Measurements from ENCODE around the gene TBX1.

TBX1 gene

DNA sequence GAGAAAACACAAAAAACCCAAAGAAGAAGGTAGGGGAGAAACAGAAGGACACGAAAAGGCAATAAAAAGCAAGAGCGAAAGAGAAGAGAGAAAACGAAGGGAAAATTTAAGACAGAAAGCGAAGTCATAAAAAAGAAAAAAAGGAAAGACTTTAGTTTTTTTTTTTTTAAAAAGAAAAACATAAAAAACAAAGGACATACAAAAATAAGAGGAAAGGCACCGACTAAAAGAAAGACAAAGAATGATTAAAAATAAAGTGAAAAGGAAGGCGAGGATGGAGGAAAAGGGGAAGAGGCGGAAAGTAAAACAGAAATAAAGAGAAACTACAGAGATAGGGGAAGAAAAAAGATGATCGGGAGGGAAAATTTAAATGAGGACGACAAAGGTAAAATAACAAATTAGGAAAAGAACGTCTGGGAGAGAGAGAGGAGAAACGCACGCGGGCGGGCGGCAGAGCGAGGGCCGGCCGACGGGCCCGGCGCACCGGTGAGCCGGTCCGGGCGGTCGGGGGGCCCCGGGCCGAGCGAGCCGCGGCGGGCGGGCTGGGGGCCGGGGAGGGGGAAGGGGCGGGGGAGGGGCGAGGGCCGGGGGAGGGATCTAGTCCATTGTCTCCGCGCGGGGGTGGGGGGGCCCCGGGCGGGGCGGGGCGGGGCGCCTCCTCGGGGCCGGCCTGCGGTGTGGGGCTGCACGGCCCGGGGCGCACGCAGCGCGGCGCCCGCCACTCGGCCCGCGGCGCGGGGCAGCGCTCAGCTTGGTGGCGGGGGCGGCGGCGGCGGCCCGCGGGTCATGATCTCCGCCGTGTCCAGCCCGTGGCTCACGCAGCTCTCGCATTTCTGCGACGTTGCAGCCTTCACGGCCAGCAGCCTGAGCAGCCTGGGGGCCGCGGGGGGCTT is at the start of gene TBX1:
TBX1 (plus strand) TSS at position 721 of the 893 bp plus-strand sequence; CDS start at position 787, 66 bp downstream.
- DNase-seq, result no peak

DNA sequence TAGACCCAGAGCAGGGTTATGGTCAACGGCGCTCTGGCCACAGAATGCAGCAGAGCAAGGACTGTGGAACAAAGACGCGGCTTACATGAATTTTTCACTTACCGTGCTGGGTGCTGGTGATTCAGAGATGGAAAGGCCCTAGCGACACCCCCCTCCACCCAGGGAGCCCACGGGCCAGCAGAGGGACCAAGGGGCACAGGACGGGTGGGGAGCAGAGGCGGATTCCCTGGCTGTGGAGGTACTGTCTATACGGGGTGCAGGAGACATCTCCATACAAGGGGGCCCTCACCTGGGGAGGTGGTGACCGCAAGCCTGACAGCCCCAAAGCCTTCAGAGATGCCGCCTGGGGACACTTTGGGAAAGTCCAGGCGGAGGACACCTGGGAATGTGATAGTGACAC is 47.3 kb upstream of the TBX1 start:
- no peak for DNase-seq

DNA sequence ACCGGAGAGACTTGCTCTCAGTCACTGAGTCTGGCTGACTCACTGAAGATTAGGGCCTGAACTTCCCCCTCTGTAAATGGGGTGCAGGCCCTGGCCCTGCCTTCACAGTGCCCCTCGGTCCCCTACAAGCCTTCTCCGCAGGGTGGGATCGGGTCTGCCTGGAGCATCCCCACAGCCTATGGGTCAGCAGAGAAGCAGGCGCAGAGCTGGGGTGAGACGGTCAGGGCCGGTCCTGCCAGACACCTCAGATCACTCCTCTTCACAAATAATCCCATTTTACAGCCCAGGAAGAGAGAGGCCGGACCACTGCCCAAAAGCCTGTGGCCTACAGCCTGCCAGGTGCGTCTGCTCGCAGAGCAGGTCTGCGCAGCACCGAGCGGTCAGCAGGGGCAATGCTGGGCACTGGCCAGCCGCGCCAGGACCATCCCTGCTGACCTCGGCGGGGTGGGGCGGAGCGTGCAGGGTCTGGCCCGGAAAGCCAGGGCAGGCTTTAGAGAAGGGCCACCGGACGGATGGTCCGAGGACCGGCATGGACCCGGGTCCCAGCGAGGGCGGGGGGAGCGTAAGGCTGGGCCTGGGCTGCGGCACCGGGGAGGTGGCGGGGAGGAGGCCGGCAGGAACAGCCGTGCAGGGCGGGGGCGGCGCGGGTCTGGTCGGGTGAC is 46.8 kb upstream of the TBX1 start:
- DNase-seq, result no peak

DNA sequence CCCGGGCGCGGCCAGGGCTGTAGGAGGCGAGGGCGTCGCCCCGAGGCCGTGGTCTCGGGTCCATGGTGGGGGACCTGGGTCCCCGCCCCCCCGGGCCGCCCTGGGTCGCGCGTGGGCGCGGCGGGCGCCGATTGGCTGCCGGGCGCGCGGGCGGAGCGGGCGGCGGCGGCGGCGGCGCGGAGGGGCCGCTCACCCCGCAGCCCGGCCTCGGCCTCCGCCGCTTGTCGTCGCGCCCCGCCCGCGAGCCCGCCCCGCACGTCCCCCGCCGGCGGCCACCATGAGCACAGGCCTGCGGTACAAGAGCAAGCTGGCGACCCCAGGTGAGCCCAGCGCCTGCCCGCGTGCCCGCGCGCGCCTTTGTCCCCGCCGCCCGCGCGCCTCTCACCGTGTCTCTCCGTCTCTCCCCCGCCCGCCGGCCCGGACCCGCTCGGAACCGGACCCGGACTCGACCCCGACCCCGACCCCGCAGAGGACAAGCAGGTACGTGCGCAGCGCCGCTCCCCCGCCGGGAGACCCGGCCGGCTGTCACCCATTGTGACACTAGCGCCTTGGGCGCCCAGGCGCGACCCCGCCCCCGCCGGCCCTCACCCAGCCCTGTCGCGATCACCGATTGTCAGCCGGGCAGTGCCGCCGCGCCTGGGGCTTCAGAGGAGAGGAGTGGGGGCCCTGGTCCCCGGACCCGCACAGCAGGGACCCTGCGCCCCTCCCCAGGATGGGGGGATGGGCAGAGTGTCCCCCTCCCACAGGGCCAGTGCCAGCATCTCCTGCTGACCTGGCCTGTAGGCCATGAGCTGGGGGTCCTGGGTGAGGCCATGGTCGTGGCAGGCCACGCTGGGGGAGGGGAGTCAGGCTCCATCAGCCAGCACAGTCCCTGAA is 46.0 kb upstream of the TBX1 start, which contains the start of gene SEPTIN5:
SEPTIN5 (plus strand) TSS at position 192 of the 876 bp plus-strand sequence; CDS start at position 278, 86 bp downstream.
- no peak for DNase-seq

DNA sequence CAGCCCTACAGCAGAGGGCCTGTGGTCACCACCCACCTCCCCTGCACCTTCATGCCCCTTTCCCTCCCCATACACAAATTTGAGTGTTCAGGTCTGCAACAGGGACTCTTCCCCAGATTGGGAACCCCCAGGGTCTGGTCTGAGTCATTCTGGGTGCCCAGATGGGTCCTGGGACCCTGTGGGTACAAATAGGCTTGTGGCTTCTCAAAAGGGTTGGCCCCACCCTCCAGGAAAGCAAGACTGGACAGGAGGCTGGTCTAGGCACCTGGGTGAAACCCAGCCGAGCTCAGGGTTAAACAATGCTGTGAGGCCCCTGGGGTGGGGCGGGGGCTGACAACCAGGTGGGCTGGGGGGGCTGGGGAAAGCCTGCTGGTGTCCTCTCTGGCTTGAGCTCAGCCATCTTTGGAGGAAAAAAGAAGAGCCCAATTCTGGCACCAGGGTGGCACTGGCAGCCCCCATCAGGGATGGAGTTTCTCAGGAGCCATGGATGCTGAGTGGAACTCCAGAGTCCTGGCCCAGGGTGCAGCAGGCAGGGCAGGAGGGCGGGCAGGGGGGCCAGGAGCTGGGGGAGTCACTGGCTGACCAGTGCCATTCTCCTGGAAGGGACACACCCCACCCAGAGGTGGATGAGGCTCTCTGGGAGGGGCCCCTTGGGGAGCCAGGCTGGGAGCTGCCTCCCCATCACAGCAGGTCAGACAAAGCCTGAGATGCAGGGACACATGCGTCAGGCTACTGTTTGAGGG is 45.2 kb upstream of the TBX1 start:
- no peak for DNase-seq

DNA sequence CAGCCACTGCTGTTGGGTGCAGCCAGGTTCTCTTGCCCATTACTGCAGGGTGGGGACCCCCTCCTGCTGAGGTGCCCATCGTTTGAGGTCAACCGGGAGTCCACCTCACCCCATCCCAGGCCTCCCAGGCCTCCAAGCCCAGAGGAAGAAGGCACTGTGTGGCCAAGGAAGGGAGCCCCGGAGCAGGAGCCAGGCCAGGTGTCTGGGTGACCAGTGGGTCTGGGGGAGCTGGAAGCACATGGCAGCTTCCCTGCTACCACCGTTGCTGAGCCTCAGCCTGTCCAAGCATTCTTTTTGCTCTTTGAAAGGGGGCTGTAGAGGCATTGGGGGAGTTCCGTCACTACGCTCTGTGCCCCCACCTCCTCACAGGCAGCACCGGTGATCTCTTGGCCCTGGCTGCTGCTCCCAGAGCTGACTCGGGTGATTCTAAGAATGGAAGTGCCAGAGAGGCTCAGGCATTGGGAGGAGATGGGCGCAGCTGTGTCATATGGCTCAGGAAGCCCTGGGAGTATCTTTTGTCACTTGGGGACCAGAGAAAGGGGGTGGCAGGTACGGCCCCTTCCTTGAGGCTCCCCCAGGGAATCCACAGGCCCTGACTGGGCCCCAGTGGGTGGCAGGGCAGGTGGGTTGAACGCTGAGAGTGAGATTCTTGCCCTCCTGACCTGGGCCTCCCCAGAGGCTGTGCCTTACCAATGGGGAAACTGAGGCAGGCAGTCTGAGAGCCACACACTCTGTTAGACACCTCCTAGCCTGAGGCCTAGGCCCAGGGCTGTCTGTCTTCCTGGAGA is 44.3 kb upstream of the TBX1 start:
- no peak for DNase-seq

DNA sequence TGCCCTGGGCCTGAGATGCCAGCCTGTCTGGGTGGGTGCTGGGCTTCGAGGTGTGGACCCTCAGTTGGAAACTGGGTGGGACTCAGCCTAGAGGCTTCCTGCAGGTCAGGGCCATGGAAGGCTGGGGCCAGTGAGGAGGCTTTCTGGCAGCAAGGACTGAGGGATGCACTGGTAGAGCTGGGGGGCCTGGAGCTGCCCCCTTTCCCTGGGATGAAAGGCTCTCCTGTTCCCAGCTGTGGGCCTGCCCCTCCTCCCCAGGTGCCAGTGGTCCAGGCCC is 43.8 kb upstream of the TBX1 start:
- no peak for DNase-seq

DNA sequence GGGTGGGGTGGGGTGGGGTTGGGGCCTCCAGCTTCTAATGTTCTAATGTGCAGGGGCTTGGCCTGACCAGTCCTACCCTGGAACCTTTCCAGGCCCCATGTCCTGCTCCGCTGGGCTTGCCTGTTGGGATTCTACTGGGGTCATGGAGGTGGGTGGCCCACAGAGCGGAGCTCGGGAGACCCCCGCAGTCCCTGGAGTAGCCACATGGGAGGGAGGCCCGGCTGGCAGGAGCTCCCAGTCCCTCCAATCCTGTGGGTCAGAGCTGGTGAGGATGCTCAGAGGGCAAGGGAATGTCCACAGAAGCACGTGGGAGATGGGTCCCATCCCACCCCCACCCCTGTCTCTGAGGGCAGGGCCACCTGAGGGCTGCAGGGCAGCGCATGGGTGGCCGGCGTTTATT is 43.4 kb upstream of the TBX1 start:
- no peak for DNase-seq

DNA sequence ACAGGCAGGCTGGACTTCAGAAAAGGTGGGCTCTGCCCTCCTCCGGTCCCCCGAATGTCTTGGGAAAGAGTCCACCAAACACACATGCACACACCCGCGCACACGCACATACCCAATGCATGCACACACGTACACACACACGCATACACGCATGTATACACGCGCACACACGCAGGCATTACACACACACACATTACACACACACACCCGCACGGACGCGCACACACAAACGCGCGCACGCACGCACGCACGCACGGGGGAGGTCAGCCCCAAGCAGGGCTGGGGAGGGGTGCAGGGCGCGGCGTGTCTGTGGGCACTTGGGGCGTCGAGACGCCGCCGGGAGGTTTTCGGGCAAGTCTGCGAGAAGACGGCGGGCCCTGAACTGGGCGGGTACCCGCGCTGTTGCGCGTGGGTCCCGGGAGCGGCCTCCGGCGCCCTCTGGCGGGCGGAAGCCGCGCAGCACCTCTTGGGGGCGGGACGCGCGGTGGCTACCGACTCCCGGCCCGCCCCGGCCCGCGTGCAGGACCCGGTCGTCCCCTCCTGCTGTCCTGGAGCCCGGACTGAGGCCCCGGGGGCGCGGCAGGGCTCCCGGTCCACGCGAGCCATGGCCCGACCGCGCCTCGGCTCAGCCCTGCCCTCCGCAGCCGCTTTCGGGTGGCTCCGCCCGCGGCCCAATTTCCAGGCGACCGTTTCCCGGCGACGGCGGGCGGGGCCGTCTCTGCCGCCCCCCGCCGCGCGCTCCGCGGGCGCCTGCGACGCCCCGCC is 42.7 kb upstream of the TBX1 start:
- peak; percentile 24 for DNase-seq

DNA sequence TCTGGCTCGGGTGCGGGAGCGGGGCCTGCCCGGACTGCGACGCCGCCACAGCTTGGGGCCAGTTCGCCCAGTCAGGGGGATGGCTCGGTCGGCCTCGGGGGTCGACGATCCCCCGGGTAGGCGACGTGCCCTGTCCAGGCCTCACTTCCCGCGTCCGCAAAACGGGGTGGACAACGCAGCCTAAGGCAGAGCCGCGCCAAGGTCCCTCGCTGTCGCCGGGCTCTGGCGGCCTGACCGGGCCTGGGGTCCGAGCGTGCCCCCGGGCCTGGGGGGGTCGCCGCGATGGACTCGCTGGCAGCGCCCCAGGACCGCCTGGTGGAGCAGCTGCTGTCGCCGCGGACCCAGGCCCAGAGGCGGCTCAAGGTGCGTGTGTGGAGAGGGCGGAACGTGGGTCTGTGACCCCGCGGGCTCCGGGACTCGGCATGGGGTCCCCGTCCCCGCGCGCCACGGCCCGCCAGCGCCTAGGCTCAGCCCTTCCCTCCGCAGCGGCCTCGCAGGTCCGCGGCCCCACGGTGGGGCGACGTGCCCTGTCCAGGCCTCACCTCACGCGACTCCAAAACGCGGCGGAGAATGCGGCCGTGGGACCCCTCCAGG is 42.0 kb upstream of the TBX1 start:
- no peak for DNase-seq

DNA sequence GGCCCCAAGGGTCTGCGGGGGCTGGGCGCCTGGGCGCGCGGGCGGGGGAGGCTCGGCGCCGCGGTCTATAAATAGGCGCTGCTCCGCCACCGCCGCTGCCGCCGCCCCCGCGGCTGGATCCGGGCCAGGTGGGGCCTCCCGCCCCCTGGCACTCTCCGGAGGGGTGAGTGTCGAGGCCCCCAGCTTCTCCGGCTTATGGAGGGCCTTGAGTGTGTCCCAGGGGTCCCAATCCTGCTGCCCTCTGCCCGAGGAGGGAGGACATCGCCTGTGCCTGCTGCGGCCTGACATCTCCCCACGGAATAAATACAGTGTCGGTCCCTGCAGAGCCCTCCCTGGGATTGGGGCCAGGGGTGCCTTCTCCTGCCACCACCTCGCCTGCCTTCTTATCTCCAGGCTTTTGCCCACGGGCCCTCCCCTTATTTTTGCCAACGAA is 41.5 kb upstream of the TBX1 start:
- DNase-seq, result no peak

DNA sequence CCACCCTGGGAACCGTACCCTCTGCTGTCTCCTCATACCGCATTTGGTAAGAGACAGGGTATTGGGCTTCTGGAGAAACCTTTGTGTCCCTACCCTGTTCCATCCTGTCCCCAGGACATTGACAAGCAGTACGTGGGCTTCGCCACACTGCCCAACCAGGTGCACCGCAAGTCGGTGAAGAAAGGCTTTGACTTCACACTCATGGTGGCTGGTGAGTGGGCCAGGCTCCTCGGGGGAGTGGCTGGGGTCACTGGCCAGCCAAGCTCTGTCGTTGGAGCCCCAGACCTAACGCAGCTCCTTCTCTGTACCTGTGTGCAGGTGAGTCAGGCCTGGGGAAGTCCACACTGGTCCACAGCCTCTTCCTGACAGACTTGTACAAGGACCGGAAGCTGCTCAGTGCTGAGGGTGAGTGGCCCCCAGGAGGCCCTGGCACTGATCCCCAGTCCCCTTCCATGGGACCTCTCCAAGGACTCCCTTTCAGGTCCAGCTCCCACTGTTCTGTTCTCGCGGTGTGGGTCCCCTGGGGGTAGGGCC is 41.0 kb upstream of the TBX1 start:
- no peak for DNase-seq

DNA sequence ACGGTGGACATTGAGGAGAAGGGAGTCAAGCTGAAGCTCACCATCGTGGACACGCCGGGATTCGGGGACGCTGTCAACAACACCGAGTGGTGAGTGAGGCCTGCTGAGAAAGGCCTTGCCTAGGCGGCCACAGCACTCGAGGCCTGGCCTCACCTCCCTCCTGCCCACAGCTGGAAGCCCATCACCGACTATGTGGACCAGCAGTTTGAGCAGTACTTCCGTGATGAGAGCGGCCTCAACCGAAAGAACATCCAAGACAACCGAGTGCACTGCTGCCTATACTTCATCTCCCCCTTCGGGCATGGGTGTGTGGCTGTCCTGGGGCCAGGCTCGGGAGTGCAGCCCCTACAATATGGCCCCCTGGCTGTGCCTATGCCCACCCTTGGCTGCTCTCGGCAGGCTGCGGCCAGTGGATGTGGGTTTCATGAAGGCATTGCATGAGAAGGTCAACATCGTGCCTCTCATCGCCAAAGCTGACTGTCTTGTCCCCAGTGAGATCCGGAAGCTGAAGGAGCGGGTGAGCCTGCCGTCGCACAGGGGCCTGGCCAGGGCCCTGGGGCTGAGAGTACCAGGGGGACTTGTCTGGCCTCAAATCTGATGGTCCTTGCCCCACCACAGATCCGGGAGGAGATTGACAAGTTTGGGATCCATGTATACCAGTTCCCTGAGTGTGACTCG is 40.3 kb upstream of the TBX1 start:
- no peak for DNase-seq

DNA sequence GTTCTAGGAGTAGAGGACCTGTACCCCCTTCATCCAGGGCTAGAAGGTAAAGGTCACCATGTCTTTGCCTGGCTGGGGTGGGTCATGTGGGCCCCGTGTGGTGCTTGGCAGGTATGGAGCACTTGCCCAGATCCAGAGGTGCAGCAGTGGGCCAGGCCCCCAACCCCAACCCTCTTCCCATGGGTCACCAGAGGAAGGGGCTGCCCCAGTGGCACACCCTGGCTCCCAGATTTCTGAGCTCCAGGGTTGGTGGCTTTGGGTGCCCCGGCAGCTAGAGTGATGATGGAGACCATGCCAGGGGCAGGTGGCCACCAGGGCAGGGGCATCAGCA is 39.6 kb upstream of the TBX1 start:
- no peak for DNase-seq

DNA sequence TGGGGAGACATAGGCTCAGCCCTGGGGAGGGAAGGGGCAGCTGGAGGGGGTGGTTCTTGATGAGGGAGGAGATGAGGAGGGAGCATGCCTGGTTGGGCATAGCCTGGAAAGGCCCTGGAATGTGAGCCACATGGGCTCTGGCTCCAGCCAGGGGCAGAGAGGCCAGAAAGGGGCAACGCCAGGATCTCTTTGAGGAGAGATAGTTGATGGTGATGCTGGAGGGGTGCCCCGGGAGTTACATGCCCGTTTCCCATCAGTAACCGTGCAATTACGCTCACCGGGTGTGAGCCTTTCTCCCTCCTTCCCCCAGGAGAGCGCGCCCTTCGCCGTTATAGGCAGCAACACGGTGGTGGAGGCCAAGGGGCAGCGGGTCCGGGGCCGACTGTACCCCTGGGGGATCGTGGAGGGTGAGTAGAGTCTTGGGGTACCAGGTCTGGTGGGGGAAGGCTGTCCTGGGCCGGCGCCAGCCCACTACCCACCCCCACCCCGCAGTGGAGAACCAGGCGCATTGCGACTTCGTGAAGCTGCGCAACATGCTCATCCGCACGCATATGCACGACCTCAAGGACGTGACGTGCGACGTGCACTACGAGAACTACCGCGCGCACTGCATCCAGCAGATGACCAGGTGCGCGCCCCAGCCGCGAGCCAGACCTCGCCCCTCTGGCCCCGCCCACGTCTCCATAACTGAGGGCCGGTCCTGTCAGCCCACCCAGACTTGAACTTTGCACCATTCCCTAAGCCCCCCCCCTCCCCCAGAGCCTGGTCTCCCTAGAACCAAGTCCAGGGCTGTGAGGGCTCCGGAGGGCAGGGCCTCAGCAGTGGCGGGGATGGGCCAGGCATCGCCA is 39.0 kb upstream of the TBX1 start:
- no peak for DNase-seq

DNA sequence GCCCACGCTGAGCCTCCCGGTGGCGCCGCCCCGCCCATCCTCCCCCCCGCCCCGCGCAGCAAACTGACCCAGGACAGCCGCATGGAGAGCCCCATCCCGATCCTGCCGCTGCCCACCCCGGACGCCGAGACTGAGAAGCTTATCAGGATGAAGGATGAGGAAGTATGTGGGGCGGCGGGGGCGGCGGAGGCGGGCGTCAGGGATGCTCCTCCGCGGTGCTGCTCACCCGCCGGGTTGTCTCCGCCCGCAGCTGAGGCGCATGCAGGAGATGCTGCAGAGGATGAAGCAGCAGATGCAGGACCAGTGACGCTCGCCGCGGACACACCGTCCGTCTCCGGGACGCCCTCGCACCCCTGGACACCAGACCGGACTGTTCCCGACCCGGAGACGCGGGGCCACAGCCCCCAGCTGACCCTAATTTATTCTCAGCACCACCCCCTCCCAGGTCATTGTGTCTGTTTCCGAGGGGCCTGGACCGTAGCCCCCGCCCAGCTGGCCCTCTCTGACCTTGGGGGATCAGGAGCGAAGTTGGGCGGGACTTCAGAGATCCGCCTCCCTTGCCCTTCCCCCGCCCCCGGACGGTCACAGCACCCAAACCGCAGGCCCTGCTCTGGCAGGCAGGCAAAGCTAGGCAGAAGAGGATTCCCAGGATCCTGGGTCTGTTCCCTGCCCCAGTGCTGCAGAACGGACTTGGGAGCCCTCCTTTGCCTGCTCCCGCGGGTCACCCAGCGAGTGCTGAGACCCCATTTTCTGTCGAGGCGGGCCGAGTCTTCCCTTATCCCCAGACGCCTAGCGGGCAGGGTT is 38.2 kb upstream of the TBX1 start:
- DNase-seq, result no peak

DNA sequence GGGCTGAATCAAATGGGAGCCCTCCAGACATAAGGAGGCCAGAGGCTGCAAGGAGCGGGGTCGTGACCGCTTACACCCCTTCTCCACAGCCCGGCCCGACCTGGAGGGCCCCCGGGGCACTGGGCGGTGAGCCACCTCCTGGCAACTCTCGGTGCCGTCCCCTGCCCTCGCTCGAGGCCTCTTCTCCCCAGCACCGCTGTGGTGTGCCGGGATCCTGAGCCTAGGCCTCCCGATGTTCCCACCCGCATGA is 37.7 kb upstream of the TBX1 start:
- no peak for DNase-seq

DNA sequence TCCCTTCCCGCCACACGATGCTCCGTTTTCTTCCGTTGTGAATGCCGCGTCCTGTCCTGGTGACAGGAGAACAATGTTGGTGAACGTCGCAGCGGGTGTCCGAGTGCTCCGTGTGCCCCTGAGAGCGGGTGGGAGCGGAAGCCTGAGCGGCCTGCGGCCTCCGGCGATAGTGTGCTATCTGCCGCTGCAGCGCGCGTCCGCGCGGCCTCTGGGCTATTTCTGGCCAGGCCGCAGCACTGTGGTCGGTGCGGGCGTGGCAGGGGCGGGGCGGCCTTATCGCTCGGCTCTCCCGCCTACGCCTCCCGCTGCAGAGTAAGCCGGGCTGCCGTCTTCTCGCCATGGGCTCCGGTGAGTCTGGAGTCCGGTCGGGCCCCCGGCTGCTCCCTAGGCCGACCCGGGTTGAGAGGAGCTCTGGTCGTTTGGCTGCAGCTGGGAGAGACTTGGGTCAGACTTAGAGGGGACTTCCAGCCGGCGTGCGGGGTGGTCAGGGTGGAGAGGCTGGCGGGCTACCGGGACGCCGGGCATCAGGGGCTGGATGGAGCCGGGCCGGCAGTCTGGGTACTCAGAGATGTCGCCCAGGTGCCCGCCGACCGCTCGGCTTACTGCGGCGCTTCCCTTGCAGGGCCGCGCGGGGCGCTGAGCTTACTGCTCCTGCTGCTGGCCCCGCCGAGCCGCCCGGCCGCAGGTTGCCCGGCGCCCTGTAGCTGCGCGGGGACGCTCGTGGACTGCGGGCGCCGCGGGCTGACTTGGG is 37.2 kb upstream of the TBX1 start, which contains the start of gene GP1BB:
GP1BB (plus strand) TSS at position 308 of the 751 bp plus-strand sequence; CDS start at position 339, 31 bp downstream.
- DNase-seq, result no peak

Measured in GF-D8 (cell line).